Loucy (cell line): ENCODE measurements around the gene TUBGCP5.

Source experiments
- EZH2phosphoT487 ChIP-seq: fragments of 200-600 bp; IDR thresholded peaks from 2 replicates; pipeline ENCODE4 v1.6.1; 2018; ENCODE audit warnings: antibody characterized with exemption, mild to moderate bottlenecking, moderate library complexity, borderline replicate concordance
- TF ChIP-seq, protein P1 (sequence below): fragments of 200-600 bp; sonication (generic); conservative IDR thresholded peaks from 2 replicates; pipeline ENCODE4 v1.5.1; 2014; ENCODE audit warnings: mild to moderate bottlenecking, antibody characterized with exemption, low read length

- TF ChIP-seq, protein P1, sequence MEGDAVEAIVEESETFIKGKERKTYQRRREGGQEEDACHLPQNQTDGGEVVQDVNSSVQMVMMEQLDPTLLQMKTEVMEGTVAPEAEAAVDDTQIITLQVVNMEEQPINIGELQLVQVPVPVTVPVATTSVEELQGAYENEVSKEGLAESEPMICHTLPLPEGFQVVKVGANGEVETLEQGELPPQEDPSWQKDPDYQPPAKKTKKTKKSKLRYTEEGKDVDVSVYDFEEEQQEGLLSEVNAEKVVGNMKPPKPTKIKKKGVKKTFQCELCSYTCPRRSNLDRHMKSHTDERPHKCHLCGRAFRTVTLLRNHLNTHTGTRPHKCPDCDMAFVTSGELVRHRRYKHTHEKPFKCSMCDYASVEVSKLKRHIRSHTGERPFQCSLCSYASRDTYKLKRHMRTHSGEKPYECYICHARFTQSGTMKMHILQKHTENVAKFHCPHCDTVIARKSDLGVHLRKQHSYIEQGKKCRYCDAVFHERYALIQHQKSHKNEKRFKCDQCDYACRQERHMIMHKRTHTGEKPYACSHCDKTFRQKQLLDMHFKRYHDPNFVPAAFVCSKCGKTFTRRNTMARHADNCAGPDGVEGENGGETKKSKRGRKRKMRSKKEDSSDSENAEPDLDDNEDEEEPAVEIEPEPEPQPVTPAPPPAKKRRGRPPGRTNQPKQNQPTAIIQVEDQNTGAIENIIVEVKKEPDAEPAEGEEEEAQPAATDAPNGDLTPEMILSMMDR, result no peak
- TF ChIP-seq EZH2phosphoT487, result no peak
These were observed 41.9 kb upstream of the TUBGCP5 start for GRCh38 chr15:23081271-23081670.
